Activated T-helper 9 cell treated with anti-CD3 and anti-CD28 coated beads, Interleukin-2, amount 50 U/mL, for 16 hours (primary cell): ENCODE results near the gene SS18L1.

Experiments
- DNase-seq: peaks from one replicate; pipeline ENCODE4 v3.0.0-alpha.2; 2020; ENCODE audit warnings: low read depth

The SS18L1 gene

GRCh38 chr20:62195736-62196135 is 52.2 kb downstream of the SS18L1 start:
- no peak for DNase-seq

GRCh38 chr20:62196286-62196685 is 52.7 kb downstream of the SS18L1 start:
- no peak for DNase-seq

DNA sequence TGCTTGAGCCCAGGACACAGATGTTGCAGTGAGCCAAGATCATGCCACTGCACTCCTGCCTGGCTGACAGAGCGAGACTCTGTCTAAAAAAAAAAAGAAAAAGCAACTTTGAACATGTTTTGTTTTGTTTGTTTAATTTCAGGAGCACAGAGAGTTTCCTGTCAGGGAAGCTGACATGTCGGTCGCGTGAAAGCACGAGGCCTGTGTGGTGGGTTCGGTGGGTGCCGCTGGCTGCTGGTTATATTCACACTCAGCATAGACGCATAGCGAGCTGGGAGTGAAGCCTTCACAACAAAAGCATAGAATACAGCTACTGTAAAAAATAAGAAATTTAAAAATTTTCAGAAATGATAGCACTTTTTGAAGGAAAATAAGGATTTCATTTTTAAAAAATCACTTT is 53.7 kb downstream of the SS18L1 start:
- DNase-seq, result no peak

DNA sequence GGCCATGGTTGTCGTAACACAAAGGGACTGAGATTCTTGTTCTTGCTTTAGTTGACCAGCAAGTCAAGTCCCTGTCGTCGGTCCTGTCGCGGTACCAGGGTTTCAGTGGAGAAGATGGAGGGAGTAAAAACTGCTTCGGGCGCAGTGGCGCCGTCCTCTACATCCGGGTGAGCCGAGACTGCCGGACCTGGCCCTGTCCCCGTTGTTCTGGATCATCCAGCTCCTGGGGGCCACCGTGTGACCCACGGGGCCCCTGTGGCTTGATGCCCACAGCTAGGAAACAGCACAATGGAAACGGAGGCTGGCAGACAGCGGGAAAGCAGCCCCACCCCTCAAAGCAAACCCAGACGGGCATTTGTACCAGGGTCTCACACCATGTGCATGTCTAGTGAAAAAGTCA is 54.2 kb downstream of the SS18L1 start:
- no peak for DNase-seq

DNA sequence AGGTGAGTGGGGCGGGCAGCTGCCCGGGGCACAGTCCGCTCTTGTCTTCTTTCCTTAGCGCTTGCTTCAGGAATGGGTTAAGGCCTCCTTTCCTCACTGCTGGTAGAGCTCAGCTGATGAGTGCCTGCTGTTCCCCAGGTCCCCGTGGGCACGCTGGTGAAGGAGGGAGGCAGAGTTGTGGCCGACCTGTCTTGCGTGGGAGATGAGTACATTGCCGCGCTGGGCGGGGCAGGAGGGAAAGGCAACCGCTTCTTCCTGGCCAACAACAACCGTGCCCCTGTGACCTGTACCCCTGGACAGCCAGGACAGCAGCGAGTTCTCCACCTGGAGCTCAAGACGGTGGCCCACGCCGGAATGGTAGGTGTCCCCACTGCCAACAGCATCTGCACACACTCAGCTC is 54.9 kb downstream of the SS18L1 start:
- DNase-seq, result no peak

- no peak for DNase-seq
These were observed 55.4 kb downstream of the SS18L1 start for GRCh38 chr20:62198931-62199330.

GRCh38 chr20:62200491-62201172 is 57.1 kb downstream of the SS18L1 start:
- DNase-seq, result no peak

GRCh38 chr20:62201173-62202082 is 57.9 kb downstream of the SS18L1 start:
- DNase-seq, result no peak

GRCh38 chr20:62202083-62202395 is 58.5 kb downstream of the SS18L1 start:
- DNase-seq, result no peak

GRCh38 chr20:62202676-62203377 is 59.3 kb downstream of the SS18L1 start:
- DNase-seq, result no peak

DNA sequence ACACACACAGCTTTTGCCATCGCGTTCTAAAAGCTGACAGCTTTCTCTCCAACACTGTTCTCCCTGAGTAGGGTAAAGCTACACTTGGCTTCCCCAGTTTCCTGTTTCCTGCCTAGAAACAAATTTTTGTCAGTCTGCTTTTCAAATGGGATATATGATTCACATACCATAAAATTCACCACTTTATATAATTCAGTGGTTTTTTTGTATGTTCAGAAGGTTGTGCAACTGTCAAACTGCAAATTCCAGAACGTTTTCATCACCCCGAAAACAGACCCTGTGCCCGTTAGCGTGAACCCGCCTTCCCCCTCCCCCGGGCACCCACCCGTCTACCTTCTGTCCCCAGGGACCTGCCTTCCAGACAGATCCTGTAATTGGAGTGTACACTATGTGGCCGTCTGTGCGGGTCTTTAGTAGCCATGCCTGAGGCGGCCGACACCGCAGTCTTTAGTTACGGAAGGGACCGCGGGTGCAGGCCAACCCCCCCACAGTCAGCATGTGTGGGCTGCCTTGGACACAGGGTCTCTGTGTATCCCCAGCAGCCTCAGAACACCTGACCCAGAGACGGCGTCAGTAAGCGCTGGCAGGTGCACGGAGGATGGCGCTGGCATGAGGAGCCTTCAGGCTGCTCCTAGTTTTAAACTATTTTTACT is 59.9 kb downstream of the SS18L1 start:
- DNase-seq, result no peak

GRCh38 chr20:62205618-62206387 is 62.2 kb downstream of the SS18L1 start:
- no peak for DNase-seq

DNA sequence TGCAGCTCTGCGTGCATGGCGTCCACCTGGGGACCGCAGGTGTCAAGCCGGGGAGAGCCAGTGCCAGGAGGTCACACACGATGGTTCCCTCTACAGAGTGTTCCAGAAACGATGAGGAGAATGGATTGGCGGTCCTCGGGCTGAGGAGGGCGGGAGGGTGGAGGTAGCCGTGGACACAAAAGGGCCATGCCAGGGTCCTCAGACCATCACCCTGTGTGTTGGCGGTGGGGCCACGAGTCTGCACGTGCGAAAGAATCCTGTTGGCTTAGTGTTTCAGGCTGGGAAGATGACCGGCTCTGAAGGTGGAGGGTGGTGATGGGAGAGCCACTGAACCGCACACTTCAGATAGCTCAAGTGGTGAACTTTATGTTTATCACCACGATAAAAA is 62.8 kb downstream of the SS18L1 start:
- no peak for DNase-seq

DNA sequence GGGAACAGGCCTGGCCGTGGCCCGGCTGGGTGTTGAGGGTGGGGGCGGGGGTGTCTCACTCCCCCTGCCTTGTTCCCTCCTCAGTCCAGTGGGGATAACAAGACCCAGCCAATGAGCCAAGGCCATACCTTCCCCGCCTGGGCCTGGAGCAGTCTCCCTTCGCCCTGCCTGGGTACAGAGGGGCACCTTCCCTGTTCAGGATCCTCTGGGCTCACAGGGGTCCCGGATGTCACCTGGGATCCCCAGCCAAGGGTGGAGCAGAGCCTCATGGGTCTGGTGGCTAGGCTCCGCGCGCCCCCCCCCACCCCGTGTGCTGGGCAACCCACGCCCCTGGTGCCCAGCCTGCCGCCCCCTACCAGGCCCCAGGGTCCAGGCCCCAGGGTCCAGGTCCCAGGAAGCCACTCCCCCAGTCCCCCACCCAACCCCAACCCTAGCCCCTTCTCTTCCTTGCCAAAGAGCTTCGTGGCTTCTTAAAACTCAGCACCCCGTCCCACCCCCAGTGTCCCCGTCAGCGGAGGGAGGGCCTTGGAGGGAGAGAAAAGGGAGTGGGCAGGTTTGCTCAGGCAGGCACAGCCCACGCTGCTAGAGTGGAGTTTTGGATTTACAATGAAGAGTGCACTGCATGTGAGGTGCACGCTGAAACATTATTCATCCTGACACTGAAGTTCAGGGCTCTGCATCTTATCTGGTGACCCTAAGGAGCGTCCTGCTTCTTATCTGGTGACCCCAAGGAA is 64.7 kb downstream of the SS18L1 start:
- no peak for DNase-seq

DNA sequence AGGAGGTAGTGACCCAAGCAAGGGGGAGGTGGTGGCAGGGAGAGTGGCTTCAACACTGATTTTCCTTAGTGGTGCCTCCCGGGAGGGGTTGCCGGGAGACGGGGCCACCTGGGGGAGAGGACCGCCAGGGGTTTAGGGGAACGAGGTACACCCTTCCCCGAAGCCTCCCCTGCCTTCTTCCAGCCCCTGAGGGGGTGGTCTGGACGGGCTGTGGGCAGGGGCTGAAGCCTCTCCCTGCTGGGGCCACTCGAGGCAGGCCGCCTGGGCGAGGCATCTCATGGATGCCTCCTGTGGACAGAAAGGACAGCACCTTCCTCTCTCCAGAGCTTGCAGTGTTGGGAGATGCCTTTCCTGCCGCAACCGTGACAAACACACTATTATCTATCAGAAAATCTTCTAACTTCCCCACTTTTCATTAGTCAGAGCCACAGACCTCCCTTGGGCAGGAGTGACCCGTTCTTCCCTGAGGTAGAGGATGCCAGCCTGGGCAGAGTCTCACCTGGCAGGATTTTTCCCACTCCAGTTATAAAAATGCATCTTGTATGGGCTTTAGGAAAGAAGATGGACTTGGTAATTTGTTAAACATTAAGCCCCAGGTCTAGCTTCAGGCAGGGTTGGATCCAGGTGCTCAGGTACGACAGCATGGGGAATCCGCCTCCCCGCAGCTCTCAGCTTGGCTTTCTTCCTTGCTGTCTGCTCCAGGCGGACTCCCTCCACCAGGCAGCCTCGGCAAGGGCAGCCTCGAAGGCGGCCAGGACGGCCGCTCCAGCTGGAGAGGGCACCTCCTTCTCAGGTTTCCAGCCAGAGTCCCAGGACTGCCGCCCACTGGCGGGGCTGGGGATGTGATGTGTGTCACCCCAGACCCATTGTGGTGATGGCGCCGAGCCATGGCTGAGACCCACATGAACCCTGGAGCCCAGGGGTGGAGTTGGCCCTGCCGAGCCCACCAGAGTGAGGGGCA is 65.5 kb downstream of the SS18L1 start:
- no peak for DNase-seq

DNA sequence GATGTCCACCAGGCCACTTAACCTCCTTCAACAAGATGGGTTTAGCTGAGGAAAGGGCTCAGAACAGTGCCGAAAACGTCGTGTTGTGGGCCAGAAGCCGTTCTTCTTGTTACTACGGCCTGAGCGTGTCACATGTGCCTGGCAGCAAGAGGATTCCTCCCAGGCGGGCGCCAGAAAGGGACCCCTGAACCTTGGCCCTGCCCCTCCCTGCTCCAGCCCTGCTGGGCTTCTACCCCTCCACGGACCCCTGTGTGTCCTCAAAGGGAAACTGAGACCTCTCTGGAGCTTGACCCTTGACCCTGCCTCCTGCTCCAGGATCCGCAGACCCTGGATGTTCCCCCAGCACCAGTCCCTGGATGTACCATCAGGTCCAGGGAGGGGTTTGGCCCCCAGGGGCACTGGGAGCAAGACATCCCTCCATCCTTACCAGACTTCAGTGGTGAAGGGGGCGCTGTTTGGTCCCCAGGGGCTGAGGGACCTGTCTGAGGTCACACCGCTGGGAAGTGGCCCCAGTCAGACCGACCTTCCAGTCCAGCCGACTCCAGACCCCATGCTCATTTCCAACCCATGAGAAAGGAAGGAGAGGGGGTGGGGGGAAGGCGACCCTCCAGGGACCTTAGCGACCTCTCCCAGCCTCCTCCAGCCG is 66.4 kb downstream of the SS18L1 start:
- DNase-seq, result no peak

DNA sequence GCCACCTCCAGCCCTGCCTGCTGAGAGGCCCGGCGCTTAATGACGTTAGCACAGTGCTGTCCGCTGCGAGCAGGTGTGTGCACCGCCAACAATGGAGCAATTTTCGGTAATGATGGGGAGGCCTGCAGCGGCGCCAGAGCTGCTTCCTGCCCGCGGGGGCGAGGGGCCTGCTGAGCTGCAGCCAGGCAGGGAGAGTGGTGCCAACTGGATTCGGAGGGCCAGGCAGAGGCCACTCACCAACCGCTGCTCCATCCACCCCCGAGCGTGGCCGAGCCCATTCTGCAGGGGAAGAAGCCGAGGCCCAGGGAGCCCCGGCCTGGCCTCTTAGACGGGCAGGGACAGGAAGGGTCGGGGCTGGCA is 66.9 kb downstream of the SS18L1 start:
- DNase-seq, result no peak

DNA sequence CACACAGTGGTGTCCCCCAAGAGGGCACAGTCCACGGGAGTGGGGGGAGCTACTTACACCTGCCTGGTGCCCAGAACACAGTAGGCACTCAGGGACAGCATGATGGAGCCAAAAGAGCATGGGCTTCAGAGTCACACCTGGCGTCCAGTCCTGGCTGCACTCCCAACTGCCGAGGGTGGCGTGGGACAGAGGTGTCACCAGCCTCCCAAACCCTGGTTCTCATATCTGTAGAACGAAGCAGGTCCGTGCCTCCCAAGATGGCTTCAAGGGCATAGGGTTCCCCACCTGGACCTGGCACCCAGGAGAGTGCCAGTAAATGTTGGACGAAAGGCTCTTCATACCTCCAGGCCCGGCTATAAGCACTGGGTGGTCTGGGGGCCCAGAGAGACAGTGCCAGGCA is 67.6 kb downstream of the SS18L1 start:
- DNase-seq, result no peak

DNA sequence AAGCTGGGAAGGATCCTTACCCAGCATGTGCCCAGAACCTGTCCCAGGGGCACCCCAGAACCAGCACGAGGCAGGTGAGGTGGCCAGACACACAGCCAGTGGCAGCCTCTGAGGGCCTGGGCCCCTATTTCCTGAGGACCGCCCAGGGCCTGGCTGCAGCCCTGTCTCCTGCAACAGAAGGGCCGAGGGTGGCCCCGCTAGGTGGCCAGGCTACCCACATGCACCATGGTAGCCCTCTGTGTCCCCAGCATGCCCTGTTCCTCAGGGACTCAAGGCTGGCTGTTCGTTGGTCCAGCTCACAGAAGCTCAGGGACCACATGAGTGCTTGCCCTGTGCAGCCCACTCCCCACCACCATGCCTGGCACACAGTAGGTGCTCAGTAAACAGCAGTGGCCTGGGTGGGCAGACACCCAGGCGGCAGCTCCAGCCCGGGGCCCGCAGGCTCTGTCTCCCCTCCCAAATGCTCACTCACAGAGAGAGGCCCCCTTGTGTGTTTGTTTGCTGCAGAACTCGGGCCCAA is 68.3 kb downstream of the SS18L1 start:
- DNase-seq, result no peak
